Measurements from ENCODE around the gene UBAP2. TPM values are rescaled to one million over a fixed set of nuclear protein-coding genes. Genes with fewer than 3 reads are reported as not detected.

Gene UBAP2
- 10 to 100 TPM; 43.4 to 45.6 TPM for total RNA-seq

- Mint-ChIP-seq H3K27me3 (no peaks in the 10 kb centered on the region), H3K9me3 (no peaks in the 10 kb centered on the region), H3K4me3 (peak within 1 kb of the TSS; percentile 87), H3K36me3 (ENCODE audit: low read depth) (peaks cover 13% of the 10 kb centered on the region), H3K4me1 (ENCODE audit: low read depth) (peaks cover 28% of the 10 kb centered on the region), H3K27ac (peak within 1 kb of the TSS; percentile 100)
- ChIA-PET POLR2A (interaction anchor here (0.5 to 2.3 kb wide), 18 partner anchors 9 to 328 kb away, joined by 3 to 9 read pairs (median 4); partner anchors contain the start of genes MYORG and UBE2R2), CTCF (interaction anchor here (0.6 to 1.4 kb wide), 2 partner anchors 24 to 25 kb away, joined by 3 to 7 read pairs; no protein-coding TSS in a partner anchor)
- ATAC-seq (peak; percentile 83), DNase-seq (peak; percentile 98)
- no peak for TF ChIP-seq CTCF (IDR thresholded peaks at IDR 0.05)
- intact Hi-C loops (cut with micrococcal nuclease) = loop anchor here (5.0 to 10.0 kb wide), 2 partner anchors 37 to 326 kb away; partner anchors contain the start of gene MYORG
Observed at GRCh38 chr9:34048727-34049629, at the start of gene UBAP2. Gene UBAP2, minus strand, starts transcription at chr9:34048887. Its CDS starts 31,739 bp downstream, at chr9:34017148.

- TF ChIP-seq CTCF (IDR thresholded peaks at IDR 0.05) = no peak
- H3K27ac Mint-ChIP-seq = no peak overlapping the region
- no peaks in the 10 kb centered on the region for H3K27me3 Mint-ChIP-seq
- H3K9me3 Mint-ChIP-seq = no peaks in the 10 kb centered on the region
- no peak for ATAC-seq
- H3K36me3 Mint-ChIP-seq (ENCODE audit: low read depth) = peaks cover 6% of the 10 kb centered on the region
- no peak for DNase-seq
- CTCF ChIA-PET = no interaction called here
- intact Hi-C loops (cut with micrococcal nuclease) = no loop called here
- no peaks in the 10 kb centered on the region for H3K4me1 Mint-ChIP-seq (ENCODE audit: low read depth)
- no peak overlapping the region for H3K4me3 Mint-ChIP-seq
- POLR2A ChIA-PET = no interaction called here
Observed at GRCh38 chr9:34098307-34098706, 49.6 kb upstream of the UBAP2 start.

GRCh38 chr9:34097865-34098264 is 49.2 kb upstream of the UBAP2 start:
- intact Hi-C loops (cut with micrococcal nuclease) = no loop called here
- H3K27ac Mint-ChIP-seq = no peak overlapping the region
- CTCF ChIA-PET = no interaction called here
- H3K36me3 Mint-ChIP-seq (ENCODE audit: low read depth) = peaks cover 10% of the 10 kb centered on the region
- DNase-seq (no peak), ATAC-seq (no peak)
- H3K9me3 Mint-ChIP-seq = no peaks in the 10 kb centered on the region
- POLR2A ChIA-PET = no interaction called here
- no peaks in the 10 kb centered on the region for H3K27me3 Mint-ChIP-seq
- no peak for TF ChIP-seq CTCF (IDR thresholded peaks at IDR 0.05)
- H3K4me3 Mint-ChIP-seq = no peak overlapping the region
- H3K4me1 Mint-ChIP-seq (ENCODE audit: low read depth) = peaks cover 3% of the 10 kb centered on the region

- no peaks in the 10 kb centered on the region for H3K9me3 Mint-ChIP-seq
- peaks cover 12% of the 10 kb centered on the region for H3K4me1 Mint-ChIP-seq (ENCODE audit: low read depth)
- DNase-seq = no peak
- no peak for TF ChIP-seq CTCF (IDR thresholded peaks at IDR 0.05)
- intact Hi-C loops (cut with micrococcal nuclease) = no loop called here
- POLR2A ChIA-PET = no interaction called here
- H3K27ac Mint-ChIP-seq = no peak overlapping the region
- CTCF ChIA-PET = no interaction called here
- H3K36me3 Mint-ChIP-seq (ENCODE audit: low read depth) = peaks cover 14% of the 10 kb centered on the region
- H3K4me3 Mint-ChIP-seq = no peak overlapping the region
- H3K27me3 Mint-ChIP-seq = no peaks in the 10 kb centered on the region
- no peak for ATAC-seq
Observed at GRCh38 chr9:34096751-34097150, 48.1 kb upstream of the UBAP2 start.

GRCh38 chr9:34093578-34093977 is 44.9 kb upstream of the UBAP2 start:
- POLR2A ChIA-PET = no interaction called here
- H3K27ac Mint-ChIP-seq = no peak overlapping the region
- DNase-seq (no peak), ATAC-seq (no peak)
- H3K36me3 Mint-ChIP-seq (ENCODE audit: low read depth) = peaks cover 23% of the 10 kb centered on the region
- CTCF ChIA-PET = interaction anchor here (1.0 to 1.1 kb wide), 3 partner anchors 20 to 159 kb away, joined by 3 read pairs; no protein-coding TSS in a partner anchor
- TF ChIP-seq CTCF (IDR thresholded peaks at IDR 0.05) = no peak
- intact Hi-C loops (cut with micrococcal nuclease) = no loop called here
- peaks cover 13% of the 10 kb centered on the region for H3K4me1 Mint-ChIP-seq (ENCODE audit: low read depth)
- H3K9me3 Mint-ChIP-seq = no peaks in the 10 kb centered on the region
- H3K27me3 Mint-ChIP-seq = no peaks in the 10 kb centered on the region
- no peak overlapping the region for H3K4me3 Mint-ChIP-seq
